Stimulated activated CD4-positive, alpha-beta T cell treated with anti-CD3 and anti-CD28 coated beads, Interleukin-1b, Interleukin-23, amount 100 ng/mL, for 24 hours (primary cell): ENCODE data around the gene RBMS3.
"Not testable (repeated sequence)": the region's sequence is repeated elsewhere in the genome, so short reads cannot be mapped to it uniquely, and the experiment has no call there.

Experiments used
- DNase-seq, 4 experiments: peaks; one replicate each; pipeline ENCODE4 v3.0.0-alpha.2; 2020; ENCODE audit warnings: low read depth in 4 of 4, low spot score in 1 of 4

Gene RBMS3

GRCh38 chr3:29310865-29311264 is 30.0 kb downstream of the RBMS3 start:
- no peak for DNase-seq

DNA sequence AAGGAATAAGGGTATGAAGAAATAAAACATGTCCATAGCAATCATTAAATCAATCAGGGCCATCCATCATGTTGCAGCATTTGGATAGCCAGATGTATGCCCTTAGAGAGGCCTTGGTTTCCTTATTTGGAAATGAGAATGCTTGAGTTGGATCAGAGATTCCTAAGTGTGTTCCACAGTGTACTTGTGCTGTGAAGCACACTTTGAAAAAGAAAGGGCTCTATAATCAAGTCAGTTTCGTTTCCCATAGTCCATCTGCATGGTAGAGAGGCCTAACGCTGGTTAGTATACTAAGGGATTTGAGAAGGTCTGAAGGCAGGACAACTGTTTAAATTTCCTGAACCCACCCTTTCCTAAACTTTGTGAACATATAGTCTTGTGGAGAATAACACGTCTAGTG is 30.9 kb downstream of the RBMS3 start:
- no peak for DNase-seq

- DNase-seq = no peak
Measured at GRCh38 chr3:29312395-29312794, 31.5 kb downstream of the RBMS3 start.

- DNase-seq = no peak
Measured at GRCh38 chr3:29312960-29313452, 32.1 kb downstream of the RBMS3 start.

- no peak for DNase-seq
Measured at GRCh38 chr3:29313981-29314726, 33.3 kb downstream of the RBMS3 start.

DNA sequence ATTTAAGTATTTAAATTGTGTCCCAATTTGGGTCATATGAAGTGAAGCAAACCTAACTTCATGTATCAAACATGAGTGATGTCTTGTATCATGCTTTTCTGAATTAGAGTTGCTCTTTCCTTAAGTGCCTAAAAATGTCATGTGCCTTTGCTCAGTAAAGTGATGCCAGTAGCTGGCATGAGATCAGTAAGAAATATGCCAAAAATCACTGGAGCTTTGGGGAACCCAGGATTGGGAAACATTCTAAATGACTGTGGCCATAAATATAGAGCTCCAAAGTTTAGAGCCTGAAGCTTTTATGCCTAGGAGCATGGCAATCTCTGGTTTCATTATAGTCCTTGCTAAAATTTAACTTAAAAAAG is 33.8 kb downstream of the RBMS3 start:
- DNase-seq = no peak

- DNase-seq = no peak
Measured at GRCh38 chr3:29317659-29318173, 36.8 kb downstream of the RBMS3 start.

- DNase-seq = no peak
Measured at GRCh38 chr3:29318251-29318650, 37.4 kb downstream of the RBMS3 start.

DNA sequence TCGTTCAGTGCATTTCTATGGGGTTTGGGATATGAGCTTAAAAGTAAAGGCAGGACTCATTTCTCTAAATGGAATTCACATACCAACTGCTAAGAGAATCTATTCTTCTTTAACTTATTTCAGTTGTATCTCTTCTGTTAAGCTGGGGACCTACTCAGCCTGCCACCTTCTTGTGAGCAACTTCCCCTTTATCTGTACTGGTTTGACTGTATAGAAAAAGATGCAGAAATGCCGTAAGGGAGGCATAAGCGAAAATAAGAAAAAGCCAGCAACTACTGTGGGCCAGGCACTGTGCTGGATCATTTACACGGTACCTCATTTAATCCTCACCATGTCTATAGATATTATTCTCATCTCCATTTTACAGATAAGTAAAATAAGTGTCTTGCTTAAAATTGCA is 38.4 kb downstream of the RBMS3 start:
- no peak for DNase-seq

GRCh38 chr3:29319798-29320197 is 38.9 kb downstream of the RBMS3 start:
- no peak for DNase-seq

GRCh38 chr3:29322586-29322985 is 41.7 kb downstream of the RBMS3 start:
- DNase-seq = no peak

- DNase-seq = no peak
Measured at GRCh38 chr3:29324180-29324651, 43.3 kb downstream of the RBMS3 start.

- not testable (repeated sequence) for DNase-seq
Measured at GRCh38 chr3:29326540-29326939, 45.7 kb downstream of the RBMS3 start.

DNA sequence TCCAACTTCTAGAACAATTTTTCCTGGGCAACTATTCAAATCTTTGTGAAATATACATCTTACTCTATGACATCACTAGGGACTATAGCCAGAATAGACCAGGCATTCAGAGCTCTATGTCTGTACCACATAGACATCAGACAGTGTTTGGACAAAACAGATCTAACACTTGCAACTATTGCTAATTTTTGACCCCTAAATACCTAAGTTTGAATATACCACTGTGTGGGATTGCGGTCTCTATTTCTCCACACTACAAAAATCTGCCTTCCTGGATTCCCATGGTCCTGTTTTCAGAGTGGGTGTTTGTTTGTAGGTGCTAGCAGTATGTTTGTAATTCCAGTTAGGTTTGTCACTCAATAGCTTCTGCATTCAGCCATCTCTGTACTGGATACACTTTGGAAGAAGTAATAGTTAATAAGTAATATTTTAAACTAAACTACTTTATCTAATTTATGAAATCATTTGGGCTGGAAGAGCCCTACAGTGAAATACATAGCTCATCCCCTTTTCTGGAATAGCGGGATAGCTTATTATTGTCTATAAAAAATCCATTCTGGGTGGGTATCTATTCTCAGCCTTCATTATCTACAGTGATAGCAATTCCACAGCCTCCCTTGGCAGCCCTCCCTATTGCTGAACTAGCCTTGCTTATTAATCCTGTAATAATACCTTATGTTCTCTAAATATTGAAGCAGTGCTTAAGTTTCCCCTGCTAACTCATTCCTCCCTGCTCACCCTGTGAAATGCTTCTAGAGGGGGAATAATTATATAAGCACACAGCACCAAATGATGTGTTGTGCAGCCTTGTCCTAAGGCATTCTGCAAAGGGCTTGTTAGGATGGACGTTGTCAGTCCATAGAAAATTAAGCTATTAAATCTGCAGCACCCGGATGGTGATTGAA is 49.4 kb downstream of the RBMS3 start:
- DNase-seq = no peak

DNA sequence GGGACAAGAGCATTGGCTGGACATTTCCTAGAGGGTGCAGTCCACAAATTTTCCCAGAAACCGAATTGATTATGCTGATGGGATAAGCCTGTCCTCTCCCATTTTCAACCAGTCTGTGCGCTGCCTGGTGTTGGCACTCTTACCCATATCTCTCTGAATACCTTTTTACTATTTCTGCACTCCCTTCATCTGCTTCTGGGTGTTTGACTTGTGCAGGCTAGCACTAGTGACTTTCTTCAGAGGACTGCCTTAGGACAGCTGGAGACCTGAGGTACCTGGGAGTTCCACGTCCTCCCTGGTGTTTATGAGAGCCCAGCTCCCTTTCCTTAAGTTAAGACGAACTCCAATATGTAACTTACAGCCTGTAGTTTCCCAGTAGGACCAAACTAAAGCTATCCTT is 50.2 kb downstream of the RBMS3 start:
- DNase-seq = no peak

DNA sequence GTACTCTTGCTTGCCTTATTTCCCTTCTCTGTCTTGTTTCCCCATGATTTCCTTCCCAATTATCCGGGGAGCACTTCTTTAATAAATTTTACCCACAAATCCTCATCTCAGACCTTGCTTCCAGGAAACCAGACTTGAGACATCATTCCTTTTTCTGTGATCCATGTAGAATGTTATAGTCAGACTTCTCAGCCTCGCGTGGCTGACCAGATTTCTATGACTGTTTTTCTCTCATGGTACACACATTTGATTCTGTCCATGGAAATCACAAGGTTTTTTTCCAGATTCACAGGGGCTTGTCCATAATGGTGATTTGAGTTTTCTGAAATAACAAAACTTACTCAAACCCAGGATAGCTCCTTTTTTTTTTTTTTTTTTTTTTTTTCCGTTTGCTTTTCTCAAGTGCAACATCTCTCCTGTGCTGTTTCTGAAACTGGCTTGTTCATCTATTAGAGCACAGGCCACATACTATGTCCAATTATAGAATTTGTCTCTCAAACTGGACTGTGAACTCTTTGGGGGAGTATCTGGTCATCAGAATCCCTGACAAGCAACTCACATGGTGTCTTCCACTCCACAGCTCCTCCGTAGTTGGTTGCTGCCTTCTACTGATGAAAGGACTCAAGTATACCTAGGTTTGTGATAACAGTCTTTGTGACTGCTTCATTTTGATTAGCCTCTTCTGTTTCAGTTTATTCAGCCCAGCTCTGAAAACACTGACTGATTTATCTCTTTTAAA is 50.8 kb downstream of the RBMS3 start:
- no peak for DNase-seq

- no peak for DNase-seq
Measured at GRCh38 chr3:29332195-29332637, 51.3 kb downstream of the RBMS3 start.

- DNase-seq = no peak
Measured at GRCh38 chr3:29333576-29333975, 52.7 kb downstream of the RBMS3 start.

- no peak for DNase-seq
Measured at GRCh38 chr3:29334706-29335105, 53.8 kb downstream of the RBMS3 start.

- no peak for DNase-seq
Measured at GRCh38 chr3:29335438-29335837, 54.6 kb downstream of the RBMS3 start.

GRCh38 chr3:29335943-29336342 is 55.1 kb downstream of the RBMS3 start:
- no peak for DNase-seq
